Left renal cortex interstitium (tissue), 4 donors: ENCODE measurements around the gene TRAK1. TPM values are rescaled to one million over a fixed set of nuclear protein-coding genes. Genes with fewer than 3 reads are reported as not detected.

Experiments
- DNase-seq, 4 donors: peaks; one replicate each; pipeline ENCODE4 v3.0.0-alpha.2; 2013; ENCODE audit warnings: low read depth in 4 of 4, low spot score in 2 of 4, missing footprints in 1 of 4
- polyA plus RNA-seq, 4 donors: library from polyadenylated mRNA; unstranded; fragments of 120-200 nt; gene quantifications; one replicate each; pipeline ENCODE4 v1.2.1, GENCODE V29; 2013; ENCODE audit not compliant: insufficient read length in 4 of 4

TRAK1 gene
- polyA plus RNA-seq, 4 donors: 43.2 to 52.5 (median 45.7) TPM

DNA sequence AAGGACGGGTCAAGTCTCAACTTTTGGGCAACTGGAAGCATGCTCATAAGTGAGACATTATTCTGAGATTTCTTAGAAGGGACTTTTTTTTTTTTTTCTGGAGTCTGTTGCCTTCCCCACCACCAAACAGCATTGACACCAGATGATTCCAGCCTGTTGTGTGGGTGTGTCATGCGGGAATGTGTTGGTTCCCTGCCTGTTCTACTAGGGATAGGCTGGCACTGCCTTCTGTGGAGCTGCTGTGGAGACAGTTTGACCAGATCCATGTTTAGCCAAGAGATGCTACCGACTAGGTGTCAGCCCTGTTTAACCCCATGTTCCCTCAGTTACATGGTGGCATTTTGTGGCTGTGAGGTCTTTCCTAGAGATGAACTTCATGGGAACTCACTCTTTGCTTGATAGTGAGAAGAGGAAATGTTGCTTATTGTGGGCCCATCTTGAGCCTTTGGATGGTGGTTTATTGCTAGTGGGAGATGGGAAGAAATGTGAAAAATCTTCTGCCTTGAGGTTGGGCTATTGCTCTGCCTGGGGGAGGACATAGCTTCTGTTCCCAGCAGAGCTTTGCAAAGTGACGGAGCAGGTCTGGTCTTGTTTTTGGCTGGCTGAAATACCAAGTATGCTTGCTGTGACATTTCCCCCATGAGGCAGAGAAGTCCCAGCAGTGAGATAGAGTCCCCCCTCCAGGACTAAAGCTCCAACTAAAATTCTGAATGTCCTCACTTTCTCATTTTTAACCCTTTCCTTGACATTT lies 31.3 kb downstream of the TRAK1 start:
- DNase-seq: no peak

DNA sequence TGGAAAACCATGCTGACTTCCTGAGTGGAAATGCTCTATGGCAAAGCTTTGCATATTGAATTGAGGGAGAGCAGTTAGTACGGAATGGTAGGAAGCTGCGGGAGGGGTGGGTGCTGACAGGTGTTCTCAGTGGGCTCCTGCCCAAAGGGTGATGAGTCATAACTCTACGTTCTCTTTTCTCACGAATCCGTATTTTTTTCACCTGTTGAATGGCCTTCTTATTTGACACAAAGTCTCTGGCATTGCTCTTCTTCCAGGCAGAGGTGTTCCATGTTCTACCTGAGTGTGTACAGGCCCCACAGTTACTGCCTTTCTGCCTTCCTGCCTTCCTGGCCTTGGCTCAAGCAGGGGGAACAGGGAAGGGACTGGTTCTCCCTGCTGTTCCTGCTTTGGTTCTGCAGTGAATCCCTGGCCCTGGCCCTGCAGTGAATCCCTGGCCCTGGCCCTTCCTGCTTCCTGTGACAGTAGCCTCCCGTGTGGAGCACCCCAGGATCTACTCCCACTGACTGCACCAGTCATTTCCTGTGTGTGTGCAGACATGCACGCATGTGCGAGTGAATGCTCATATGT lies 31.9 kb downstream of the TRAK1 start:
- DNase-seq: no peak

DNA sequence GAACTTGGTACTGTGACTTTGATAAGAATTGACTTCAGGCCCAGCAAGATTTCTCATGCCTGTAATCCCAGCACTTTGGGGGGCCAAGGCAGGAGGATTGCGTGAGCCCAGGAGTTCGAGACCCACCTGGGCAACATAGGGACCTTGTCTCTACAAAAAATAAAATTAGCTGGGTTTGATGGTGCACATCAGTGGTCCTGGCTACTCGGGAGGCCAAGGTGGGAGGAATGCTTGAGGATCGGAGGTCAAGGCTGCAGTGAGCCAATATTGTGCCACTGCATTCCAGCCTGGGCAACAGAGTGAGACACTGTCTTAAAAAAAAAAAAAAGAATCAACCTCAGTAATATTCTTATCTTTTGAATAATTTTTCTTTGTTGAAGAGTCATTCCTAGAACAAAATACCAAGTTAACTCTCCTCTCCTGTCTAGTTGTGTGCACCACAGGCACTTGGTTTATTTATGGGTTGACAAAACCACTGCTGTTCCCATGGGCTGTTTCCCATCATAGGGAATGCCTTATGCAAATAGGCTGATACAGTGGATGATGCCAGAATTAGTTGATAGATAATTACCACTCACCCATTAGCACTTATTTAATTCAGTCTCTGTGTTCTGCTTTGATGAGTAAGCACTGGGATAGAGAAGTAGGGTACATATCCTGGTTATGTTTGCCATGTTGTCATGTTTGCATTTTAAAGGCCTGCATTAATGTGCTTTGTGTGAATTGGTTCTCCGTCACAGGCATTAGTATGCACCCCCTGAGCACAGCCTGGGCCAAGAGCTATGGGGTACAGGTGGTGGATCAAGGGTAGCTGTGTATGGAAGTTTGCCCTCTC lies 32.9 kb downstream of the TRAK1 start:
- no peak for DNase-seq

DNA sequence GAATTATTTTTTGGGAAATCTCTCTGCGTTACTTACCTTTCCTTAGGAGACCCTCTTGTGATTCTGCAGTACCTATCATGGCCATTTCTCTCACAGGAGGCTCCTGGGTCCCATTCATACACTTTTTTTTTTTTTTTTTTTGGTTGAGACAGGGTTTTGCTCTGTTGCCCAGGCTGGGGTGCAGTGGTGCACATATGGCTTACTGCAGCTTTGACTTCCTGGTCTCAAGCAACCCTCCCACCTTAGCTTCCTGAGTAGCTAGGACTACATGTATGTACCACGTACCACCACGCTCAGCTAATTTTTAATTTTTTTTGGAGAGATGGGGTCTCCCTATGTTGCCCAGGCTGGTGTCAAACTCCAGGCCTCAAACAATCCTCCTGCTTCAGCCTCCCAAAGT lies 36.1 kb downstream of the TRAK1 start:
- DNase-seq: no peak

DNA sequence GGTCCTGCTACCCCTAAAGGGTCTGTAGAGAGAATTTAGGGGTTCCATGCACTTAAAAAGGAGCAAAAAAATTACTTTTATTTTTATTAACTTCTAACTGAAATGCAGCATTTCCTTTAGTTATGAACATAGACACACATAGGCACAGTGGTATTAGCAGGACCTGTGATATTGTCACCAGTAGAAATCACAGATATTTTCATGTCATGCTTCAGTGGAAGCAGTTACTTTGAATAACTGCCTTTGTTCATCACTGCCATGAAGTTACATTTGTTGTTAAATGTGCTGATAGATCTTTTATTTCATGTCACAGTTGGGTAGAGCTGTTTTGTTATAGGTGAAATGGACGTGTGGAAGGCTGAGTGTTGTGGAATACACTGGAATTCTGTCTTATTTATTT lies 37.4 kb downstream of the TRAK1 start:
- no peak for DNase-seq

DNA sequence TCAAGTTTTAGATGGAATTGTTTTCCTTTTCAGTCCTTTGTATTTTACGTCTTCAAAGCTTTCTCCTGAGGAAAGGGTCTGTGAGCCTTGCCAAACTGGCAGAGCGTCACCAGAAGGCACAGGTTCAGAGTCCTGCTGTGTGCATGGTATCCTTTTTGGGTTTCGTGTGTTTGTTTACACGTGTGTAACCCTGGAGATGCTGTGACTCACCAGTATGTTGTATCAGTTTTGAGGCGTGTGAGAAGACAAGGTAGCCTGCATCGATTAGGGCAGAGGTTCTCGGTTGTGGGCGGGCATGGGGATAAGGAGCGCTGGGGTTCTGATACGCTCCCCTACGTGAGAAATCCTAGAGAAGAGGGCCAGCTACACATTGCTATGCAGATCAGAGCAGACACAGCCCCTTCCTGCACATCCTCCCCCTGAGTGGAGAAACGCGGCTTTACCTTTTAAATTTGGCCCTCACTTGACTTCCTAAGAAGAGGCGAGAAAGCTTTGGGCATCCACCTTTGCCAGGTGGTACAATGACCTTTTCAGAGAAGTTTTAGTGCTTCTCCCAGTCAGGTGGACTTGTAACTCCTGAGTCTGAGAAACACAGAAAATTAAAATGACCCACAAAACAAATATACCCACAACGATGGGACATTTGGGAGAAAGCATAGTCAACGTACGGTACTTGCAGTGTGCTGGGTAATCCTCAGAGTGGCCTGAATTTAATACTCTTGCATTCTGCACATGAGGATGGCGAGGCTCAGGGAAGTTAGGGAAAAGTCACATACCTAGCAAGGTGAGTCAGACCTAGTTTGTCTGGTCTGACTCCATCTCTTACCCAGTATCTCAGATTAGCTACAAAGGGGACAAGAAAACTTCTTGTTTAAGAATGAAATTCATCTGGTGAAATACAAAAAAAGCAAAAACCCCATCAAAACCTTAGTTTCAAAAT lies 38.1 kb downstream of the TRAK1 start:
- DNase-seq: no peak

DNA sequence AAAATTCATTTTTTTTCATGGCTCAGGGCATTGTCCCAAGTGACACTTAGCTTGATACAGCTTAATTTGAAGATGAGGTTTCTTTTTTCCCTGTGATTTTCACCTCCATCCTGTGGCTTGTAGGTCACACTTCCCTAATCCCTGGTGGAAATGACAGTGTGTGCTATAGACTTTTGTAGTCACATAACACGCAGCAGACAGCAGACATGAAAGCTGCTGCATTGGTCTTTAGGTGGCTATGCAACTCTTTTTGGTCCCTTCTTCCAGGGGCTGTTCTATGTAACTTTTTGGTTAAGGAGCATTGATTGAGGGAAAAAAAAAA lies 38.8 kb downstream of the TRAK1 start:
- no peak for DNase-seq

DNA sequence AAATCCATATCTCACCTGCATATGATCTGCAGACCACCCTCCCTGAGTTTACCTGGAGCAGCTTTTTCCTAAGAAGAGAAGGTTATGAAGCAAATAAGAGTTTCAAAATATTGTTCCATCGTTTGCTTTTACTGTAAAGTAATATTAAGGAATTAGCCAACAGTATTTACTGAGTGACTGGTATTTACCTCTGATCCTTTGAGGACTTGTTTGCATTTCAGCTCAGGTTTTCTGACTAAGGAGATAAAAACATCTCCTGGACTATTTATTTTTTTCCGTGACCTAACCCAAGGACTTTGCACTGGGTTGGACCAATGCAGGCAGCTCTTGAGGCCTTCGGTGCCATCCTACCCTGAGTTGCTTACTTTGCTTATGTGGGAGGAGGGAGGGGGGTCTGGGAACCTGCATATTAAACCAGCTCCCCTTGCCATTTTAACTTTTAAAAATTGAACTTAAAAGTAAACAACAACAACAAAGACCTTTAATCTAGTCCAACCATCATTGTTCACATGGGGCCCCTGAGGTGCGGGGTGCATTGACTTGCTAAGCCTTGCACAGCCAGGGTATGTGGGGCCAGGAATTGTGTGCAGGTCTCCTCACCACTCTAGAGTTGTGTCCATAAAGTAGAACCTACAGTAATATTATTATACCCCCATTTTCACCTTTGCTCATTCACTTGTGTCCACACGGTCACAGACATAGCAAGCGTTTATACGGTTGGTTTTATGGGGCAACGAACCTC lies 39.3 kb downstream of the TRAK1 start:
- DNase-seq: no peak

DNA sequence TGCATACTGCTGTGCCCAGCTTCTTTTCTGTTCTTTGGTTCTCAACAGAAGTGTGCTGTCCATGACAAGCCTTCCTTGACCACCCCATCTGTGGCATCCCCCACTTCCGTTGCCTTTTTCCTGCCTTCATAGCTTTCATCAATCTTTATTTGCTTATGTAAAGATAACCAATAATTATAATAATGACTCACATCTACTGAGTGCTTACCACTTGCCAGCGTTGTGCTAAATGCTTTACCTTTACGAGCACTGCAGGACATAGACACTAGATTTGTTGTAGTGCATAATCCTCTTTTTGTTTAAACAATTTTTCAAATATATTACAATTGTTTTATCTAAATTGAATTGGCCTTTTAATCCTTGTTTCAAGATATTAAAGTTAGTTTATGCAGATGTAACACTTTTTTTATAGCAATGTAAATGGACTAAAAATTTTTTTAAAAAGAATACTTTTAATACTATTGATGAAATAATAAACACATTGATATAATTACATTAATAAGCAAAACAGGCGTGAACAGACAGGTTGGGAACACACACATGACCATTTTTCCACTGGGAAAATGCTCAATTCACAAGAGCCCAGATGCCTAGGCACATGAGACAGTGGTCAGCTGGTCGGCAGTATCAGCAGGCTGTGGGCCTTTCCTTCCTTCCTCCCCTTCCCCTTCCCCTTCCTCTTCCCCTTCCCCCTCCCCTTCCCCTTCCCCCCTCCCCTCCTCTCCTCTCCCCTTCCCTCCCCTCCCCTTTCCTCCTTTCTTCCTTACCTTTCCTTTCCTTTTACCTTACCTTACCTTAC lies 42.5 kb downstream of the TRAK1 start:
- DNase-seq: no peak

DNA sequence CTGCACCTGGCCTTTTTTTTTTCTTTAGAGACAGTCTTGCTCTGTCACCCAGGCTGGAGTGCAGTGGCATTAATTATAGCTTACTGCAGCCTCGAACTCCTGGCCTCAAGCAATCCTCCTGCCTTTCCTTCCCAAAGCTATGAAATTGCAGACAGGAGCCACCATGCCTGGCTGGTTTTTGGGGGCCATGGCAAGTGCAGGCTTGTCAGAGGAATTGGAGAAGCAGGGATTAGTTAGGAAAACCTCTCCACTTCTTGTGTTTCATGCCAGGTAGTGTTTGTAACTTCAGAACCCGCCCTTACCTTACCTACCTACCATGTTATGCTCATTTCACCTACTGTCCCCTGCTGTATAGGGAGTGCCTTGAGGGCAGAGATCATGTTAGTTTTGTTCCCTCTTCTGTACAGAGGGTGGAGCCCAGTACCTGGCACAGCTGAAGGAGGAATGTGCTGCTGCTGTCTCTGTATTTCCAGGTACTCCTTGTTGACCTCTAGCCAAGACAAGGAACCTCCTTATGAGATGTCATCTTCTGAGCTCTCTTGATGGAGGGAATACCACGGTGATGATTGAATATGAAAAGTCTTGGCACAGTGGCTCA lies 43.8 kb downstream of the TRAK1 start:
- no peak for DNase-seq

DNA sequence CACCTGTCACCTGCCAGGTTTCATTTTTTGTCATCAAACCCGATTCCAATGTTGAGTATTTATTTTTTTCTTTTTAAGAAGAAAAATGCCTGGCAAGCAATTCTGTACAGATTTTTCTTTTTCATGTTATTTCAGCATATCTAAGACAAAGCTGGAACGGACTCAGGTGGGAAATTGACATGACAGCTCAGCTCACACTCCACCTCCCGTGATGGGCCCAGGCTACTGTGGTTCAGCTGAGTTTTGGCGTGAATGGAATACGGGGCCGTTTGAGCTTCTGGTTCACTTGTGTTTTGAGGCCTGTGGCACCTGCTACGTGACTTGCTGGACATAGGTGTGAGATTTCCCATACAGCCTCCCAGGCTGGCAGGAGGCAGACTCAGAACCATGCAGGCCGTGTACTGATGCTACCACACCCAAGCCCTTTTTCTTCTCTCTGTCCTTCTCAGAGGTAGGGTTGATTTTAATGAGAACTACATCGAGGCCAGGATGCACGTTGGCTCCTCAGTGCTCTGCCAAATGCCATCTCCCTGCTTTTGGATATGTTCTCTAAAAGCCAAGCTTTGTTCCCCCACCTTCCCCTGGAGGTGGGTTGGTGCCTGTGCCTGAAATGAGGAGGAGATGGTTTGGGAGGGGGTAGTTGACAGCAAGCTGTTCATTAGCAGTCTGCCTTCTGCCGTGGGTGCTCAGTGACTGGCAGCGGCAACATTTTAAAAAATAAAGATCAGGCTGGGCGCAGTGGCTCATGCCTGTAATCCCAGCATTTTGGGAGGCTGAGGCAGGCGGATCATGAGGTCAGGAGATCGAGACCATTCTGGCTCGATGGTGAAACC lies 48.7 kb downstream of the TRAK1 start:
- DNase-seq: no peak

DNA sequence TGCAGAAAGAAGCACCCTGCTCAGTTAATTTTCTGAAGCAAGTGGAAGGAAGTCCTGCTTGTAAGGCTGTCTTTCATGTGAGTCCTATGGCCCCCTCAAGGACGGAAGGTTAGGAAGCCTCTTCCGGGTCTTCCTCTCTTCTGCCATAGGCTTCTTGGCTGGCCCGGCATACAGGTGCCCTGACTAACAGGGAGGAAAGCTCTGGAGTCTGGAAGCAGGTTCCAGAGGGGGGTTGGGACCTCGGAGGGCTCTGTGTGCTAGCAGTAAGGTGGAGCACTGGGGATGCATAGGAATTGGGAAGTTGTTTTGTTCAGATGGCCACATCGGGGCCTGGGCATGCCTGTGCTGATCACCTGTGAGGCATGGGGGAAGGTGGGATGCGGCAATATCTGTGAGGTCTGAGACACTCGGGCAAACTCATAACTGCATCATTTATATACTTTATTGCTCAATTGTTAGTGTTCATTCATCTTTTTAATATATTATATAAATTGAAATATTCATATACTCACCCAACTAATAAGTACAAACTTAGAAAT lies 49.6 kb downstream of the TRAK1 start:
- no peak for DNase-seq

DNA sequence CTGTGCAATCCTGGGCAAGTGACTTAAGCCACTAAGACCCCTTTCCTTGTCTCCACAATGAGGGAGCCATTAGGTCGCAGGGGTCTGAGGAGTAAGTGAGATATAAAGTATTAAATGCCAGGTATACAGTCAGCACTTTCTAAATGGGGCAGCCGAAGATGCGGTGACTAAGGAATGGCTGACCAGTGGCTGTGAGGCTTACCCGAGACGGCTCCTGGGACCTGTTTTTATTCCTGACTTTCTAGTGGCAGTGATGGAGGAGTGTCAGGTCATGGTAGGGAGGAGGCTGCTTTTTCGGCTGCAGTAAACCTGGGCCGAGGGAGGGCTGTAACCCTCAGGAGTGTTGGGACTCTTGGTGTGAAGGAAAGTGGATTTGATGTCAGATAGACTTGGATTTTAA lies 52.3 kb downstream of the TRAK1 start:
- no peak for DNase-seq

DNA sequence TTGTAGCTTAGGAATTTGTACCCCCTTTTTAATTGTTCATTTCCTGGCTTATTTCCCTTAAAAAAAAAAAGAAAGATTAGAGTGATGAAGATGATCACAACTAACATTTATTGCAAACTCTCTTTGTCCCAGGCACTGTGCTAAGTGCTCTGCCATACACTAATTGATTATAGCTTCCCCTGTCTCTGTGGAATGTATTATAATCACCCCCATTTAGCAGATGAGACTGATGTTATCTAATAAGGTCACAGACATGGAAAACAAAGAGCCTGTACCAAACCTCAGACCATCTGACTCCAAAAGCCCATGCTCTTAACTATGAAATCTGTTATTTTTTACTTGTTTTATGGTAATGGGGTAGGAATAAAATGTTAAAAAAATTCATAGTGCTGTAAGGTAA lies 53.1 kb downstream of the TRAK1 start:
- DNase-seq: no peak

DNA sequence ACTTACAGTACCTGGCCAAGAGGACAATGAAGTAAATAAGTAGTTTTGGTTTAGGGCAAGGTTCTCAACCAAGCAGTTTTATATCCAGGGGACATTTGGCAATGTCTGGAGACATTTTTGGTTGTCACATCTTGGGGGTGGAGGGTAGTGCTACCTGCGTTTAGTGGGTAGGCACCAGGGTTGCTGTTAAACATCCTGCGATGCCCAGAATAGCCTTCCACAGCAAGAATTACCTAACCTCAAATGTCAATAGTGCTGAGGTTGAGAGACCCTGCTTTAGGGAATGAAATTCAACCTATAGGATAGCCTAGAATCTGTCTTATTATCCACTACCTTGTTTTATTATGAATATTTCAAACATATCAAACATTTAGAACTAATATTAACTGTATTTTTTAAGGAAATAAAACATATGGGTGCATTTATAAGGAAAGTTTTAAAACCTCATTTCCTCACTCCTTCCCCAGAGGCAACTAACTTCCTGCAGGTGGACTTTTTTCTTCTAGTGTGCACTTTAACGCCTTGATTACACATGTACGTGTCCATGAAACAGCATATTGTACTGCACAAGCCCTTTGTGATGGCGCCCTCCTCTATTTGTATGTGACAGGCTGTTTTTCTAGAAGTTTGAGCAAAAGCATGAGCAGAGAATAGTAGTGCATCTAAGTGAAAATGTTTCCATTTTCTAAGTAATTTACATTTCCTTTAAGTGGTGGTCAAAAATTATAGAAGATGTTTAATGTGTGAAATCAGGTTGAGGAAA lies 57.1 kb downstream of the TRAK1 start:
- DNase-seq: no peak

DNA sequence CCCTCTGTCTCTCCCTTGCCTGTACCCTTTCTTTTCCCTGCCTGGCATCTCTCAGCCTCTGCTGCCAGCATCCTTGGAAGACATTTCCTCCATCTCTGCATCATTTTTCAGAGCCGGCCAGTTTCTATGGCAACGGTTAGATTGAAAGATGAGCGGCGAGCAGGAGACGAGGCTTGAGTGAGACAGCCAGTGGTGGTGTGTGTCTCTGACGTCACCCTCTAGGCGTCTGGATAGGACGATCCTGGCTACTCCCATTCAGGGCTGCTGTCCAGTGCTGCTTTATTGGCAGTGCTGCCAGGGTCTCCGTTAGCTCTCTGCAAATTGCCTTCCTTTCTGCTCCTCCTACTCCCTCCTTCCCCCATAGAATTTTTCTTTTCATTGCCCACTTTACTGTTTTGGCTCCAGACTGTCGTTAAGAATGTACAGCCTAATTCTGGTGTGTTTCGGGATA lies 57.9 kb downstream of the TRAK1 start:
- DNase-seq: peak; percentile 29 to 80 (median 46)

DNA sequence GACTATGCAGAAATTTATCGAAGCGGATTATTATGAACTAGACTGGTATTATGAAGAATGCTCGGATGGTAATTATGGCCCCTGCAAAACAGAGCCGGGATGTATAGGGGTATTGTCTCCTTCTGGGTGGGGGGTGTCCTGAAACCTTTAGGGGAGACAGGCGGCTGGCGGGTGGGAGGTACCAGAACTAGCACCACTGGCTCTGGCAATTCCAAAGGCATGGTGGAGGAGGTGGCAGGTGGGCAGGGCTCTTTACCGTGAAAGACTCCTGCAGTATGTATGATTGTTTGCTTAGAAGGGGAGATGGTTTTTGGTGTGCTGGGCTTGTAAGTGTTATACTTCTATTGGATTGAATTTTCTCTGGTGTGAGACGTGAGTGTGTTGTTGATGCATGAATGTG lies 58.4 kb downstream of the TRAK1 start:
- no peak for DNase-seq
